22Rv1 (cell line): Measurements from ENCODE around the gene IL13.

Source experiments
- CTCF ChIP-seq: fragments of 450-650 bp; IDR thresholded peaks from 2 replicates; pipeline ENCODE4 v1.5.1; 2017; ENCODE audit warnings: mild to moderate bottlenecking
- ZFX ChIP-seq: fragments of 450-650 bp; IDR thresholded peaks from 2 replicates; pipeline ENCODE4 v1.6.1; 2017; ENCODE audit warnings: antibody characterized with exemption, borderline replicate concordance

GRCh38 chr5:132648355-132648754 is 9.6 kb upstream of the IL13 start:
- TF ChIP-seq CTCF (no peak), ZFX (no peak)
